Cardiac muscle cell (in vitro differentiated cells and primary cell): ENCODE data around the gene LRIG2. TPM values are rescaled to one million over a fixed set of nuclear protein-coding genes. Genes with fewer than 3 reads are reported as not detected.
"Not testable (repeated sequence)": the region's sequence is repeated elsewhere in the genome, so short reads cannot be mapped to it uniquely, and the experiment has no call there.

ENCODE experiments used
- DNase-seq, 2 donors: peaks; one replicate each; pipeline versions ENCODE4 v3.0.0 to v3.0.0-alpha.2; 2010 to 2017; ENCODE audit warnings: low read depth in 1 of 2, low spot score in 1 of 2
- H3K27ac ChIP-seq: fragments of 200-600 bp; sonication (generic); 2 replicates; pipeline ENCODE4 v1.5.1; 2016
- H3K27me3 ChIP-seq: fragments of 200-600 bp; sonication (generic); 2 replicates; pipeline ENCODE4 v1.6.0; 2016; ENCODE audit warnings: control low read depth
- H3K36me3 ChIP-seq: fragments of 200-600 bp; sonication (generic); 2 replicates; pipeline ENCODE4 v1.5.1; 2016; ENCODE audit warnings: control low read depth
- H3K4me1 ChIP-seq: fragments of 200-600 bp; sonication (generic); 2 replicates; pipeline ENCODE4 v1.8.1; 2017; ENCODE audit warnings: low read depth, mild to moderate bottlenecking, mixed run types
- H3K4me3 ChIP-seq: fragments of 200-600 bp; sonication (generic); 2 replicates; pipeline ENCODE4 v1.5.1; 2016; ENCODE audit warnings: mild to moderate bottlenecking
- H3K9me3 ChIP-seq: fragments of 200-600 bp; sonication (generic); 2 replicates; pipeline ENCODE4 v1.5.1; 2017; ENCODE audit warnings: low read depth, mild to moderate bottlenecking, control low read depth
- CTCF ChIP-seq: IDR thresholded peaks from 2 replicates; pipeline ENCODE4 v1.5.1; 2012; ENCODE audit warnings: low read depth, mild to moderate bottlenecking, low read length
- polyA plus RNA-seq: library from polyadenylated mRNA; unstranded; fragments of >200 nt; fragmentation: Nextera tagmentation; extraction: Ambion mirVana; gene quantifications from 2 replicates; pipeline ENCODE4 v1.2.1, GENCODE V29; 2016
- total RNA-seq: library from RNA; depleted of rRNA; stranded (reverse); fragments of >200 nt; gene quantifications from 2 replicates; pipeline ENCODE4 v1.2.3, GENCODE V29; 2016

Gene LRIG2
- total and polyA plus RNA-seq, 2 experiments from 2014 or later: 7.2 to 15.5 TPM

- DNase-seq: no peak
- H3K9me3 ChIP-seq: no peaks in the 10 kb centered on the region
- H3K36me3 ChIP-seq: no peaks in the 10 kb centered on the region
- H3K4me3 ChIP-seq: no peak overlapping the region
- H3K4me1 ChIP-seq: no peaks in the 10 kb centered on the region
- no peak for TF ChIP-seq CTCF
- H3K27ac ChIP-seq: no peak overlapping the region
- H3K27me3 ChIP-seq: no peaks in the 10 kb centered on the region
These were observed 19.5 kb upstream of the LRIG2 start for GRCh38 chr1:113053344-113054126.

GRCh38 chr1:113055570-113055969 is 17.4 kb upstream of the LRIG2 start:
- H3K4me3 ChIP-seq: no peak overlapping the region
- H3K27ac ChIP-seq: no peak overlapping the region
- TF ChIP-seq CTCF: no peak
- H3K27me3 ChIP-seq: no peaks in the 10 kb centered on the region
- H3K9me3 ChIP-seq: no peaks in the 10 kb centered on the region
- H3K4me1 ChIP-seq: peaks cover 12% of the 10 kb centered on the region
- no peaks in the 10 kb centered on the region for H3K36me3 ChIP-seq
- DNase-seq: no peak

GRCh38 chr1:113057006-113057405 is 16.0 kb upstream of the LRIG2 start:
- H3K36me3 ChIP-seq: no peaks in the 10 kb centered on the region
- H3K9me3 ChIP-seq: no peaks in the 10 kb centered on the region
- no peak overlapping the region for H3K4me3 ChIP-seq
- no peak for DNase-seq
- H3K27ac ChIP-seq: no peak overlapping the region
- peaks cover 12% of the 10 kb centered on the region for H3K4me1 ChIP-seq
- H3K27me3 ChIP-seq: no peaks in the 10 kb centered on the region
- TF ChIP-seq CTCF: no peak

GRCh38 chr1:113058941-113059706 is 13.9 kb upstream of the LRIG2 start:
- Histone ChIP-seq H3K36me3 (no peaks in the 10 kb centered on the region), H3K27ac (peak overlapping the region; percentile 73), H3K27me3 (no peaks in the 10 kb centered on the region), H3K4me1 (peaks cover 12% of the 10 kb centered on the region), H3K9me3 (no peaks in the 10 kb centered on the region), H3K4me3 (no peak overlapping the region)
- TF ChIP-seq CTCF: no peak
- peak in 1 of 2 donors; percentile 50 for DNase-seq

GRCh38 chr1:113063456-113063855 is 9.5 kb upstream of the LRIG2 start:
- not testable (repeated sequence) for H3K27ac ChIP-seq, H3K9me3 ChIP-seq, H3K4me3 ChIP-seq, DNase-seq, H3K27me3 ChIP-seq, H3K36me3 ChIP-seq
- peaks cover 12% of the 10 kb centered on the region for H3K4me1 ChIP-seq

GRCh38 chr1:113072141-113072756 is 749 bp upstream of the LRIG2 start:
- no peak for DNase-seq
- no peak for TF ChIP-seq CTCF
- Histone ChIP-seq H3K9me3 (no peaks in the 10 kb centered on the region), H3K4me1 (peaks cover 8% of the 10 kb centered on the region), H3K36me3 (no peaks in the 10 kb centered on the region), H3K27me3 (no peaks in the 10 kb centered on the region), H3K27ac (peak overlapping the region; percentile 94), H3K4me3 (peak overlapping the region; percentile 60)
